Uterus (tissue), 4 donors: ENCODE data around the gene ACTMAP. TPM values are rescaled to one million over a fixed set of nuclear protein-coding genes. Genes with fewer than 3 reads are reported as not detected.

Source experiments
- DNase-seq, 2 donors: peaks; one replicate each; pipeline ENCODE4 v3.0.0-alpha.2; 2019 to 2020
- H3K27ac ChIP-seq, 2 donors: fragments of 200-600 bp; sonication (generic); 1 replicate in 1 of 2; 2 replicates in 1 of 2; pipeline ENCODE4 v1.5.1; 2016 to 2018
- H3K27me3 ChIP-seq, 2 donors: fragments of 200-600 bp; sonication (generic); one replicate each; pipeline ENCODE4 v1.5.1; 2018 to 2019; ENCODE audit warnings: control low read depth in 1 of 2
- H3K36me3 ChIP-seq, 2 donors: fragments of 200-600 bp; sonication (generic); one replicate each; pipeline ENCODE4 v1.5.1; 2019; ENCODE audit warnings: control low read depth in 1 of 2
- H3K4me1 ChIP-seq, 2 donors: fragments of 200-600 bp; sonication (generic); one replicate each; pipeline ENCODE4 v1.5.1; 2018 to 2019; ENCODE audit warnings: control low read depth in 1 of 2
- H3K4me3 ChIP-seq, 2 donors: fragments of 200-600 bp; sonication (generic); 1 replicate in 1 of 2; 2 replicates in 1 of 2; pipeline ENCODE4 v1.5.1; 2018 to 2019; ENCODE audit warnings: mild to moderate bottlenecking in 1 of 2
- H3K9me3 ChIP-seq, 2 donors: fragments of 200-600 bp; sonication (generic); one replicate each; pipeline ENCODE4 v1.5.1; 2019; ENCODE audit warnings: control low read depth in 1 of 2
- CTCF ChIP-seq, 4 experiments: fragments of 200-600 bp in 2 of 4; fragments of 450-650 bp in 2 of 4; sonication (generic) in 2 of 4; IDR thresholded peaks; one replicate each; pipeline ENCODE4 v1.5.1; 2016 to 2019; ENCODE audit warnings: antibody characterized with exemption in 4 of 4, mild to moderate bottlenecking in 2 of 4, moderate library complexity in 1 of 4
- POLR2A ChIP-seq, 2 donors: fragments of 450-650 bp; IDR thresholded peaks; one replicate each; pipeline ENCODE4 v1.6.1; 2016; ENCODE audit warnings: antibody characterized with exemption in 2 of 2, mild to moderate bottlenecking in 1 of 2, moderate library complexity in 1 of 2
- intact Hi-C: fragments of 100-400 bp; cut with DNase I; formaldehyde crosslinking; loops from one replicate; pipeline ENCODE4 v1.15.1; 2023; ENCODE audit warnings: low total_unique reads
- total RNA-seq, 4 donors: library from RNA; depleted of rRNA in 3 of 4; stranded (reverse); fragments of >200 nt in 3 of 4; gene quantifications; one replicate each; pipeline versions ENCODE4 v1.1.0 to v1.2.4, GENCODE V29; 2014 to 2023
- donor health status: DM: yes; HTN: yes; CAD: no.

ACTMAP gene
- total RNA-seq, 4 donors from 2014 or later = 0.48 to 6.1 TPM; not detected in 2

GRCh38 chr19:40741527-40742390 lies 8.5 kb downstream of the ACTMAP start:
- Histone ChIP-seq H3K9me3 (no peaks in the 10 kb centered on the region), H3K27ac (no peak overlapping the region), H3K36me3 (no peaks in the 10 kb centered on the region), H3K27me3 (no peaks in the 10 kb centered on the region), H3K4me3 (no peak overlapping the region), H3K4me1 (no peaks in the 10 kb centered on the region)
- TF ChIP-seq CTCF (IDR thresholded peaks at IDR 0.05) = no peak
- TF ChIP-seq POLR2A (IDR thresholded peaks at IDR 0.05) = no peak
- no peak for DNase-seq
- intact Hi-C loops = no loop called here

GRCh38 chr19:40740747-40741146 lies 9.5 kb downstream of the ACTMAP start:
- H3K36me3 ChIP-seq = no peaks in the 10 kb centered on the region
- H3K4me1 ChIP-seq = no peaks in the 10 kb centered on the region
- no peaks in the 10 kb centered on the region for H3K27me3 ChIP-seq
- intact Hi-C loops = no loop called here
- no peaks in the 10 kb centered on the region for H3K9me3 ChIP-seq
- H3K4me3 ChIP-seq = no peak overlapping the region
- no peak for DNase-seq
- TF ChIP-seq CTCF (IDR thresholded peaks at IDR 0.05) = no peak
- no peak for TF ChIP-seq POLR2A (IDR thresholded peaks at IDR 0.05)
- peak overlapping the region in 1 of 2 donors; percentile 57 for H3K27ac ChIP-seq

- TF ChIP-seq POLR2A (IDR thresholded peaks at IDR 0.05) = no peak
- TF ChIP-seq CTCF (IDR thresholded peaks at IDR 0.05) = no peak
- no peaks in the 10 kb centered on the region for H3K9me3 ChIP-seq
- no peaks in the 10 kb centered on the region for H3K36me3 ChIP-seq
- intact Hi-C loops = no loop called here
- DNase-seq = no peak
- H3K27ac ChIP-seq = peak overlapping the region in 1 of 2 donors; percentile 57
- no peak overlapping the region for H3K4me3 ChIP-seq
- no peaks in the 10 kb centered on the region for H3K4me1 ChIP-seq
- H3K27me3 ChIP-seq = no peaks in the 10 kb centered on the region
These were observed 10.2 kb downstream of the ACTMAP start for GRCh38 chr19:40739871-40740703.

- intact Hi-C loops = no loop called here
- H3K4me1 ChIP-seq = no peaks in the 10 kb centered on the region
- TF ChIP-seq POLR2A (IDR thresholded peaks at IDR 0.05) = no peak
- no peak for TF ChIP-seq CTCF (IDR thresholded peaks at IDR 0.05)
- no peaks in the 10 kb centered on the region for H3K27me3 ChIP-seq
- H3K36me3 ChIP-seq = no peaks in the 10 kb centered on the region
- H3K27ac ChIP-seq = no peak overlapping the region
- no peak for DNase-seq
- H3K9me3 ChIP-seq = no peaks in the 10 kb centered on the region
- no peak overlapping the region for H3K4me3 ChIP-seq
These were observed 11.0 kb downstream of the ACTMAP start for GRCh38 chr19:40739030-40739839.
